Breast epithelium (tissue), 4 donors: Measurements from ENCODE around the gene C17orf75. TPM values are rescaled to one million over a fixed set of nuclear protein-coding genes. Genes with fewer than 3 reads are reported as not detected.
A peak's percentile ranks its signal among the peaks of the same experiment; 100 is the strongest.
"Not testable (repeated sequence)": the region's sequence is repeated elsewhere in the genome, so short reads cannot be mapped to it uniquely, and the experiment has no call there.

Experiments used
- DNase-seq, 2 donors: peaks; one replicate each; pipeline ENCODE4 v3.0.0-alpha.2; 2019; ENCODE audit warnings: low spot score in 2 of 2
- H3K27ac ChIP-seq, 2 donors: fragments of 200-600 bp; sonication (generic) in 1 of 2; one replicate each; pipeline ENCODE4 v1.5.1; 2016 to 2019; ENCODE audit warnings: mild to moderate bottlenecking in 1 of 2
- H3K27me3 ChIP-seq, 2 donors: fragments of 200-600 bp; sonication (generic) in 1 of 2; one replicate each; pipeline versions ENCODE4 v1.5.1 to v1.6.0; 2017 to 2019; ENCODE audit warnings: control low read depth in 1 of 2, mild to moderate bottlenecking in 1 of 2
- H3K36me3 ChIP-seq: fragments of 200-600 bp; one replicate; pipeline ENCODE4 v1.5.1; 2019
- H3K4me1 ChIP-seq, 2 donors: fragments of 200-600 bp; sonication (generic); one replicate each; pipeline ENCODE4 v1.5.1; 2016 to 2019; ENCODE audit warnings: control low read depth in 1 of 2
- H3K4me3 ChIP-seq, 3 donors: fragments of 200-600 bp; sonication (generic); 1 replicate in 2 of 3; 2 replicates in 1 of 3; pipeline ENCODE4 v1.5.1; 2016 to 2019; ENCODE audit warnings: mild to moderate bottlenecking in 3 of 3, moderate library complexity in 2 of 3
- H3K9me3 ChIP-seq, 2 donors: fragments of 200-600 bp; sonication (generic) in 1 of 2; one replicate each; pipeline ENCODE4 v1.5.1; 2016 to 2019; ENCODE audit warnings: control low read depth in 1 of 2
- POLR2A ChIP-seq: fragments of 450-650 bp; IDR thresholded peaks from one replicate; pipeline ENCODE4 v1.6.1; 2016; ENCODE audit warnings: antibody characterized with exemption, mild to moderate bottlenecking, moderate library complexity
- POLR2AphosphoS5 ChIP-seq, 3 donors: sonication (generic); formaldehyde crosslinking; IDR thresholded peaks; one replicate each; pipeline ENCODE4 v1.6.1; 2017; ENCODE audit warnings: antibody characterized with exemption in 3 of 3
- intact Hi-C: fragments of 100-400 bp; cut with DNase I; formaldehyde crosslinking; loops from one replicate; pipeline ENCODE4 v1.15.1; 2023; ENCODE audit warnings: low total_unique reads
- total RNA-seq, 3 donors: library from RNA; depleted of rRNA; stranded (reverse); fragments of >200 nt; gene quantifications; one replicate each; pipeline ENCODE4 v1.1.0, GENCODE V29; 2016
- TF ChIP-seq, protein P1 (sequence below), 3 donors: fragments of 450-650 bp; IDR thresholded peaks; one replicate each; pipeline ENCODE4 v1.5.1; 2016 to 2017; ENCODE audit warnings: antibody characterized with exemption in 3 of 3, mild to moderate bottlenecking in 3 of 3, moderate library complexity in 3 of 3

The C17orf75 gene
- total RNA-seq, 3 donors from 2014 or later = 11.5 to 16.5 (median 14.7) TPM

DNA sequence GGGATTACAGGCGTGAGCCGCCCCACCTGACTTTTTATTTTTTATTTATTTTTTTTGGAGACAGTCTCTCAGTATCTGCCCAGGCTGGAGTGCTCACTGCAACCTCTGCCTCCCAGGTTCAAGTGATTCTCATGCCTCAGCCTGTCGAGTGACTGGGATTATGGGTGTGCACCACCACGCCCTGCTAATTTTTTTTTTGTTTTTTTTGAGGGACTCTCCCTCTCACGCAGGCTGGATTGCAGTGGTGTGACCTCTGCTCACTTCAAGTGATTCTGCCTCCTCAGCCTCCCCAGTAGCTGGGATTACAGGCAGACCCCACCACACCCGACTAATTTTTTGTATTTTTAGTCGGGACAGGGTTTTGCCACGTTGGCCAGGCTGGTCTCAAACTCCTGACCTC is 15.6 kb upstream of the C17orf75 start:
- H3K4me1 ChIP-seq = peaks cover 0 to 23% of the 10 kb centered on the region in 2 donors
- H3K27me3 ChIP-seq = no peaks in the 10 kb centered on the region
- peaks cover 9% of the 10 kb centered on the region for H3K36me3 ChIP-seq
- intact Hi-C loops = no loop called here
- H3K9me3 ChIP-seq = no peaks in the 10 kb centered on the region
- DNase-seq = no peak
- H3K27ac ChIP-seq = no peak overlapping the region
- TF ChIP-seq, protein P1, sequence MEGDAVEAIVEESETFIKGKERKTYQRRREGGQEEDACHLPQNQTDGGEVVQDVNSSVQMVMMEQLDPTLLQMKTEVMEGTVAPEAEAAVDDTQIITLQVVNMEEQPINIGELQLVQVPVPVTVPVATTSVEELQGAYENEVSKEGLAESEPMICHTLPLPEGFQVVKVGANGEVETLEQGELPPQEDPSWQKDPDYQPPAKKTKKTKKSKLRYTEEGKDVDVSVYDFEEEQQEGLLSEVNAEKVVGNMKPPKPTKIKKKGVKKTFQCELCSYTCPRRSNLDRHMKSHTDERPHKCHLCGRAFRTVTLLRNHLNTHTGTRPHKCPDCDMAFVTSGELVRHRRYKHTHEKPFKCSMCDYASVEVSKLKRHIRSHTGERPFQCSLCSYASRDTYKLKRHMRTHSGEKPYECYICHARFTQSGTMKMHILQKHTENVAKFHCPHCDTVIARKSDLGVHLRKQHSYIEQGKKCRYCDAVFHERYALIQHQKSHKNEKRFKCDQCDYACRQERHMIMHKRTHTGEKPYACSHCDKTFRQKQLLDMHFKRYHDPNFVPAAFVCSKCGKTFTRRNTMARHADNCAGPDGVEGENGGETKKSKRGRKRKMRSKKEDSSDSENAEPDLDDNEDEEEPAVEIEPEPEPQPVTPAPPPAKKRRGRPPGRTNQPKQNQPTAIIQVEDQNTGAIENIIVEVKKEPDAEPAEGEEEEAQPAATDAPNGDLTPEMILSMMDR (IDR thresholded peaks at IDR 0.05) = no peak
- TF ChIP-seq POLR2A (no peak), POLR2AphosphoS5 (IDR thresholded peaks at IDR 0.05) (no peak)
- no peak overlapping the region for H3K4me3 ChIP-seq

DNA sequence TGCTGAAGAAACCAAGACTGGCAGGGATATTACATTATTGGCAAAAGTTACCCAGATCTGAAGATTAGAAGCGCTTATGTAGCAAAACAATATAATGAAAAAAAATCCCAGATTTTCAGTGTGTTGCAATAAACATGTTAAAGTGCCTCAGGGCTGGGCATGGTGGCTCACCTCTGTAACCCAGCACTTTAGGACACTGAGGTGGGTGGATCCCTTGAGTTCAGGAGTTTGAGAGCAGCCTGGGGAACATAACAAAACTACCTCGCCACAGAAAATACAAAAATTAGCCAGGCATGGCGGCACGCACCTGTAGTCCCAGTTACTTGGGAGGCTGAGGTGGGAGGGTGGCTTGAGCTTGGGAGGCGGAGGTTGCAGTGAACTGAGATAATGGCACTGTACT is 14.8 kb upstream of the C17orf75 start:
- Histone ChIP-seq H3K4me1 (peaks cover 0 to 26% of the 10 kb centered on the region in 2 donors), H3K36me3 (peaks cover 9% of the 10 kb centered on the region), H3K27me3 (no peaks in the 10 kb centered on the region), H3K9me3 (no peaks in the 10 kb centered on the region), H3K27ac (no peak overlapping the region), H3K4me3 (no peak overlapping the region)
- DNase-seq = no peak
- TF ChIP-seq, protein P1 (IDR thresholded peaks at IDR 0.05) = no peak
- TF ChIP-seq POLR2A = no peak
- TF ChIP-seq POLR2AphosphoS5 (IDR thresholded peaks at IDR 0.05) = no peak
- intact Hi-C loops = no loop called here

DNA sequence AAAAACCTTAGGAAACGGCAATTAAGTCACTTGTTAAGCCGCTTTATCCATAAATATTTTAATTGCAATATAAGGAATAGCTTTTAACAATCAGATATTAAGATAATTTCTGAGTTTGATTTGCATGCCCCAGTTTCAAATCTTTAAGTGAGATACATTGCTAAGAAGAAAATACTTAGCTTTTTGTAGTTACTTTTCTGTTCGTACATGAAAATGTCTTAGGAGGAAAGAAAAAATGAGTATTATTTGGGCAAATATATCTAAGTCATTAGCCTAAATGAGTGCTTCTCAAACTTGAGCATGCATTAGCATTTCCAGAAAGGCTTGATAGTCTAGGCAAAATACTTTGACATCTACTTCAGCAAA is 14.4 kb upstream of the C17orf75 start:
- no peak overlapping the region for H3K27ac ChIP-seq
- intact Hi-C loops = no loop called here
- H3K4me1 ChIP-seq = peaks cover 0 to 26% of the 10 kb centered on the region in 2 donors
- TF ChIP-seq POLR2A (no peak), POLR2AphosphoS5 (IDR thresholded peaks at IDR 0.05) (no peak)
- TF ChIP-seq, protein P1 (IDR thresholded peaks at IDR 0.05) = no peak
- no peaks in the 10 kb centered on the region for H3K27me3 ChIP-seq
- no peak for DNase-seq
- H3K9me3 ChIP-seq = no peaks in the 10 kb centered on the region
- H3K4me3 ChIP-seq = peak overlapping the region in 1 of 3 donors; percentile 36
- peaks cover 9% of the 10 kb centered on the region for H3K36me3 ChIP-seq

DNA sequence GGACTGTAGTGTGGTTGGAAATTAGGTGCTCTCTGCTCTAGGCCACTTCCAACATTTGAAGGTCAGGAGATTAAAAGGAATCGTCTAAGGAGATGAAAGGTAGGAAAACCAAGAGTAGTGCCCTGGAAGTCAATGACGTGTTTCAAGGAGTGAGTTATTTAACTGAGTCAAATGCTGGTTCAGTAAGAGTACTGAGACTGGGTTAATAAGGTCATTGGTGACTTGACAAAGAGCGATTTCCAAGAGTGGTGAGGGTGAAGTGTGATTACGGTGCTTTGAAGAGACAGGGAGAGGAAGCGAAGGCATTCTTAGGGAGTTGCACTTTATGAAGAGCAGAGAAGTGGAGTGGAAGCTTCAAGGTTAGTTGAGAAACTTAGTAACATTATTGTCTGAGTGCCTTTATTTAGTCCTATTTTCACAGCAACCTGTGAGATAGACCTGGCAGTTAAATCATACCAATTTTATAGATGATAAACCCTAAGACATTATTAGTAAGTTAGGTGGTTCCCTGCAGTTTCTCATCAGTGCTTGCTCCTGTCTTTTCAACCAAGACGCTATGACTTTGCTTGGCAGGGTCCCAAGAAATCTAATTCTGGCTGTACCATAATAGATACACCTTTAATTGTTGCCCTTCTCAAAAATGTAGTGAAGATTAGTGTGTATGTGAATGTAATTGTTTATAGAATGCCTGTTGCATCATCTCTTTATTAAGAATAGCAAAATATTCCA is 13.8 kb upstream of the C17orf75 start:
- Histone ChIP-seq H3K27ac (no peak overlapping the region), H3K4me1 (peaks cover 0 to 26% of the 10 kb centered on the region in 2 donors), H3K9me3 (no peaks in the 10 kb centered on the region), H3K27me3 (no peaks in the 10 kb centered on the region), H3K4me3 (peak overlapping the region in 1 of 3 donors; percentile 36), H3K36me3 (peaks cover 5% of the 10 kb centered on the region)
- DNase-seq = no peak
- TF ChIP-seq POLR2A (no peak), POLR2AphosphoS5 (IDR thresholded peaks at IDR 0.05) (no peak)
- TF ChIP-seq, protein P1 (IDR thresholded peaks at IDR 0.05) = no peak
- intact Hi-C loops = no loop called here

DNA sequence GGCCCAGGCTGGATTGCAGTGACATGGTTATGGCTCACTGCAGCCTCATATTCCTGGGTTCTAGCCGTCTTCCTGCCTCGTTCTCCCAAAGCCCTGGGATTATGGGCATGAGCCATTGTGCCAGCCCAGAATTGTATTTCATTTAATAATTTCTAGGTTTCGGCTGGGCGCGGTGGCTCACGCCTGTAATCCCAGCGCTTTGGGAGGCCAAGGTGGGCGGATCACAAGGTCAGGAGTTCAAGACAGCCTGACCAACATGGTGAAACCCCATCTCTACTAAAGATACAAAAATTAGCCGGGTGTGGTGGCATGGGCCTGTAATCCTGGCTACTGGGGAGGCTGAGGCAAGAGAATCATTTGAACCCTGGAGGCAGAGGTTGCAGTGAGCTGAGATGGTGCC is 10.8 kb upstream of the C17orf75 start:
- peak overlapping the region in 2 of 3 donors; percentile 93 for H3K4me3 ChIP-seq
- DNase-seq, H3K36me3 ChIP-seq, H3K27me3 ChIP-seq, H3K9me3 ChIP-seq, intact Hi-C loops: not testable (repeated sequence)
- H3K4me1 ChIP-seq = peaks cover 0 to 33% of the 10 kb centered on the region in 2 donors
- peak overlapping the region in 1 of 2 donors; percentile 36 for H3K27ac ChIP-seq
